GM12864 (cell line): Measurements from ENCODE around the gene ADGRG1.

Source experiments
- DNase-seq: peaks from one replicate; pipeline ENCODE4 v3.0.0-alpha.2; 2011; ENCODE audit warnings: low read depth
- H3K4me3 ChIP-seq: 2 replicates; pipeline ENCODE4 v1.5.1; 2011; ENCODE audit warnings: mild to moderate bottlenecking, low read depth, low read length, control low read depth
- TF ChIP-seq, protein P1 (sequence below): IDR thresholded peaks from 2 replicates; pipeline ENCODE4 v1.5.1; 2011; ENCODE audit warnings: low read depth, mild to moderate bottlenecking, moderate library complexity, low read length, control low read depth, inconsistent platforms; ENCODE audit errors: missing control alignments

The ADGRG1 gene

DNA sequence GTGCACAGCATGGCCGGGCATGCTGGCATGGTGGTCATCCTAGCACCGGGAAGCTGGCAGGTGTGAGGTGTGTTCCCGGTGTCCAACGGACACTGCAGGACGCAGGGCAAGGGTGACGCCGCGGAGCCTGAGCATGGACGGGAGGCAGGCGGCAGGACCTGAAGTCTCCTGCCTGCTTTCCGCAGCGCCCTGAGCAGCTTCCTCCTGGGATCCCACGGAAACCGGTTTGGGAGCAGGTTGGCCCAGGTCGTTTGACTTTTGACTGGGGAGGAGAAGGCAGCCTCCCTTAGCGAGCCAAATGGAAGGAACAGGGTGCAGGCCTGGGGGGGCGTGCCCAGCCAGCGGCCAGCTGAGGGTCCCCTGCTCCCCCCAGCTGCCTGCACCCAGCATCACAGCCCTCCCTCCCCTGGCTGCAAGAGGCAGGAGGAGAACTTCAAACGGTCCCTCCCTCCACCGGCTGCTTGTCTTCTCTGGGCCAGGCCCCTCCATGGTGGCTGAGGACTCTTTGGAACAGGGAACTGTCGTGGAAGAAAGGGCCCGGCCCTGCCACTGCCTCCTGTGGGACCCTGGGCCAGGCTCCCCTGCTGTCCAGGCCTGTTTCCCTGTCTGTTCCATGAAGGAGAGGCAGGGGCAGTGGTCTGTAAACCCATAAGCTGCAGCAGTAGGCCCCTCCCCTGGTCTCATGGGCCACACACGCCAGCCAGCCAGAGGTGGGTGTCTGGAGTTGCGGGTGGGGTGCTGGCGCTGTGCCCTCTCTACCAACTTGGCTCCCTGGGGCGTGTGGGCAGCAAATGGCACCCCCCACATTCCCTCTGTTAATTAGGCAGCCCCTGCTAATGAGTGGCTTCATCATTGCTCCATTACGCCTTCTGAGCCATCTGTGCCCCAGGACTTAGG, 7.8 kb upstream of the ADGRG1 start:
- no peak overlapping the region for H3K4me3 ChIP-seq
- no peak for DNase-seq
- TF ChIP-seq, protein P1, sequence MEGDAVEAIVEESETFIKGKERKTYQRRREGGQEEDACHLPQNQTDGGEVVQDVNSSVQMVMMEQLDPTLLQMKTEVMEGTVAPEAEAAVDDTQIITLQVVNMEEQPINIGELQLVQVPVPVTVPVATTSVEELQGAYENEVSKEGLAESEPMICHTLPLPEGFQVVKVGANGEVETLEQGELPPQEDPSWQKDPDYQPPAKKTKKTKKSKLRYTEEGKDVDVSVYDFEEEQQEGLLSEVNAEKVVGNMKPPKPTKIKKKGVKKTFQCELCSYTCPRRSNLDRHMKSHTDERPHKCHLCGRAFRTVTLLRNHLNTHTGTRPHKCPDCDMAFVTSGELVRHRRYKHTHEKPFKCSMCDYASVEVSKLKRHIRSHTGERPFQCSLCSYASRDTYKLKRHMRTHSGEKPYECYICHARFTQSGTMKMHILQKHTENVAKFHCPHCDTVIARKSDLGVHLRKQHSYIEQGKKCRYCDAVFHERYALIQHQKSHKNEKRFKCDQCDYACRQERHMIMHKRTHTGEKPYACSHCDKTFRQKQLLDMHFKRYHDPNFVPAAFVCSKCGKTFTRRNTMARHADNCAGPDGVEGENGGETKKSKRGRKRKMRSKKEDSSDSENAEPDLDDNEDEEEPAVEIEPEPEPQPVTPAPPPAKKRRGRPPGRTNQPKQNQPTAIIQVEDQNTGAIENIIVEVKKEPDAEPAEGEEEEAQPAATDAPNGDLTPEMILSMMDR = no peak

DNA sequence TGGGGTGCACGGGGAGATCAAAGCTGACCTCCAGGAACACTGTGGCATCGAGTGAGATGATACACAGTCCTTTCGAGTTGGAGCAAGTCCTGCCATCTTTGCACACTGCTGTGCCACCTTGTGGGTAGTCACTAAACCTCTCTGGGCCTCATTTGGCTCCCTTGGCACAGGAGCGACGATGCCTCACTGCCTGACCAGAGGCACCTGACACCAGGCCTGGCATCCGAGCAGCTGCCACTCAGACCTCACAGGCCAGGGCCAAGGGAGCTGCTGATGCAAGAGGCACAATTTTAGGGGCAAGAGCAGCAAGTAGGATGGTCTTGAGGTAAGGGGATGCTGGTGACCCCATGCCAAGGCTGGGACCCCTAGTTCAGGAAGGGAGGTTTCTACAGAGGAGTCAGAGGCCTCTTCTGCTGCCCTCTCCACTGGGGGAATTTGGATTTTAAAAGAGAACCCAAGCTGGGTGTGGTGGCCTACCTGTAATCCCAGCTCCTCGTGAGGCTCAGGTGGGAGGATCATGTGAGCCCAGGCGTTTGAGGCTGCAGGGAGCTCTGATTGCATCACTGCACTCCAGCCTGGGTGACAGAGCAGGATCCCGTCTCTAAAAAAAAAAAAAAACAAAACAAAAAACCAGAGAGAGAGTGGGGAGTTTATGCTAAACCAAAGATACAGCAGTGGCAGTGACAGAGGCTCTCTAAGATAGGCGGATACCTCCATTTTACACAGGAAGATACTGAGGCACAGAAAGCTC, 6.7 kb upstream of the ADGRG1 start:
- TF ChIP-seq, protein P1 = no peak
- no peak for DNase-seq
- H3K4me3 ChIP-seq = no peak overlapping the region

DNA sequence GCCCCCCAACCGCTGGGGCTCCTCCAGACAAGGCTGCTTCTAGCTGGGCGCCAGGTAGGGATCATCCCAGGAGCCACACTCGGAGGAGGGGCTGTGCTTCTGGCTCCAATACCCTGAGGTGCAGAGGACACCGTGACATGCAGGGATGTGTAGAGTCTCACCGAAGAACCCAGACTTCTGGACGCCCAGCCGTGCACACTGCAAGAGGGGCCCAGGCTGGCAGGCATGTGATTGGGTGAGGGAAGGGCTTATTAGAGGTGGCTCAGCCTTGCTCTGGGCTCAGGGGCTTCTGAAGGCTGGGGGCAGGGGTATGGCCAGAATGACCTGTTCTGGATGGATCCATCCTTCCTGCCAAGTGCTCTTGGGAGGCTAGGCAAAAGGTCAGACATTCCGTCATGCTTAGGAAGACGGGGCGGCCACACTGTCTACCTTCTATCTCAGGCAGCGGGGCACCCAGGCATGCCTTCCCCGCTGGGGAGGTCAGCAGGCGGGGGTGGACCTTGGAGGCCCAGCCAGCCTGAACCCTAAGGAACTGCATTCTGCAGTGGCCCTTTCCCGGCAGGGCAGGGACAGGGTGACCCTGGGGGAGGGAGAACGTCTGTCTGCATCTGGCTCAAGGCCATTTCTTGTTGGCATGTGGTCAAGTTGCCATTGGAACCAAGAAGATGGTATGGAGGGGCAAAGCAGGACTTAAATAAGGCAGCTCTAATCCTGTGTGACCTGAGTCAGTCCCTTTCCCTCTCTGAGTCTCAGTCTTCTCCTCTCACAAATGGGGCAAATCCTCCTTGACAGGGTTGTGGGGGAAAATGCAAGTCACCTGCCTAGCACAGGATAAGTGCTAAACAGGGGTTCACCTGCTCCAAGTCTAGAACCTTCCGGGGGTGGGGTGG, 5.8 kb upstream of the ADGRG1 start:
- DNase-seq = no peak
- TF ChIP-seq, protein P1 = no peak
- H3K4me3 ChIP-seq = no peak overlapping the region

DNA sequence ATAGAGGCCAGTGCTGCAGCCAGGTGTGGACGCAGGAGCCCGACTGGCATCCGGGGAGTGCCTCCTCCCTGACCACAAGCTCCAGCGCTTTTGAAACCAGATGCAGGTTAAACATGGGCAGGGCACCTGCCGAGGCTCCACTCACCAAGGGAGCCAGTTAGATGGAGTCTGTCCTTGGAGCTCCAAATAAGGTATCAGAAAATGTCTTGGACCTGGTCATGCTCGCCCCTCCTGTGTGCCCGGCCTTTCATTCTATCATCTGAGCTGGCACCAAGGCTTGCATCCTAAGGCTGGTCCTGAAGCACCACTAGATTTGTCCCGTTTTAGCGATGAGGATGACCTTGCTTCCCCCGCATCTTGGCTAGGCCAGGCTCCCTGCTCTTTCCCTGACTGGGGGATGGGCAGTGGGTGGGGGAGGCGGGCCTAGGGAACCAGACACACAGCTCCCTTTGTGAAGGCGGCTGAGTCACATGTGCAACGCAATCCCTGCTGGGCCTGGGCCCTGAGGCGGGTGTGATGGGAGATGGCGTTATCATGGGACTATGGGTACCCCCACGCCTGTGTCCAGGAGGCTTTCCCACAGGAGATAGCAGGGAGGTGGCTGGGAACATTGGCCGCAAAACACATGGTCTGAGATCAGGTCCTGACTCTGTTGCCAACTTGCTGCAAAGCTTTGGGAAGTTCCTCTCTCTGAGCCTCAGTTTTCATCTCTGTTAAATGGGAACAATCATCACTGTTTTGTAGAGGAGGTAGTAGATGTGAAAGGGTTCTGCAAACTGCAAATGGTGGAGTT, 5.0 kb upstream of the ADGRG1 start:
- no peak for DNase-seq
- H3K4me3 ChIP-seq = no peak overlapping the region
- TF ChIP-seq, protein P1 = no peak

DNA sequence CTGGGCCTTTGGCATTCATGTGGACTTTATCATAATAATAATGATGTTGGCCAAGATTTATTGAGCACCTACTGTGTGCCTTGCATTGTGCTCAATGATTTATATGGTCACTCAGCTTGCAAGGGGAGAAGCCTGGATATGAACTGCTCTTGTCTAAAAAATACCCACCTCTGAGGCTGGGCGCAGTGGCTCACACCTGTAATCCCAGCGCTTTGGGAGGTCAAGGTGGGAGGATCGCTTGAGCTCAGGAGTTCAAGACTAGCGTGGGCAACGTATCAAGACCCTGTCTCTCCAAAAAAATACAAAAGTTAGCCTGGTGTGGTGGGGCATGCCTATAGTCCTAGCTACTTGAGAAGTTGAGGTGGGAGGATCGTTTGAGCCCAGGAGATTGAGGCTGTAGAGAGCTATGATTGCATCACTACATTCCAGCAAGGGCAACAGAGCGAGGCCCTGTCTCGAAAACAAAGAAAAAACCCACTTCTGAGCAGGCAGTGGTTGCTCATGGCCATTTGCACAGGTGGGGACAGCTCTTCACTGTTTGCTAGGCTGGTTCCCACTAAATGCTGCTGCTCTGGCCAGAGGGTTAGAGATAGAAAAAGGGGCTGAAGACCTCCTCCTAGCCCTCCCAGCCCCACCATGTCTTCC, 4.3 kb upstream of the ADGRG1 start:
- no peak for DNase-seq
- TF ChIP-seq, protein P1 = no peak
- H3K4me3 ChIP-seq = no peak overlapping the region
